Astrocyte (in vitro differentiated cells and primary cell): ENCODE data around the gene AQP12B.

Source experiments
- CTCF ChIP-seq: IDR thresholded peaks from 2 replicates; pipeline ENCODE4 v1.5.1; 2011; ENCODE audit warnings: low read depth, mild to moderate bottlenecking, inconsistent platforms, low read length, moderate library complexity; ENCODE audit not compliant: insufficient read depth
- EZH2 ChIP-seq: IDR thresholded peaks from 2 replicates; pipeline ENCODE4 v1.6.1; 2012; ENCODE audit warnings: mild to moderate bottlenecking, low read length, inconsistent platforms; ENCODE audit not compliant: insufficient read depth

GRCh38 chr2:240727439-240727838, 44.8 kb upstream of the AQP12B start:
- no peak for TF ChIP-seq EZH2
- no peak for TF ChIP-seq CTCF
